ENCODE data around the gene C1QBP.

- TF ChIP-seq CTCF (IDR thresholded peaks at IDR 0.05; ENCODE audit: low read depth, low read length) (no peak), EZH2phosphoT487 (IDR thresholded peaks at IDR 0.05; ENCODE audit: low read depth) (no peak)
Observed at GRCh38 chr17:5424909-5425308, 14.0 kb downstream of the C1QBP start.

Data from OCI-LY3 (cell line).